Caki2 (cell line): ENCODE results near the gene FCN3. TPM values are rescaled to one million over a fixed set of nuclear protein-coding genes. Genes with fewer than 3 reads are reported as not detected.
A peak's percentile ranks its signal among the peaks of the same experiment; 100 is the strongest.

ENCODE experiments used
- DNase-seq: peaks from one replicate; pipeline ENCODE4 v3.0.0-alpha.2; 2015; ENCODE audit warnings: low read depth
- in situ Hi-C: cut with HindIII; loops from 2 replicates; pipeline ENCODE4 v1.10.0; 2016; ENCODE audit warnings: low sequenced_read_pairs, low pct_unique_long_range_greater_than_20kb, mixed read lengths
- total RNA-seq: library from RNA; depleted of rRNA; stranded (reverse); fragments of >200 nt; shearing (Covaris generic); gene quantifications from 2 replicates; pipeline ENCODE4 v1.2.3, GENCODE V29; 2014; ENCODE audit warnings: low replicate concordance

The FCN3 gene
- total RNA-seq, 1 experiment from 2014 or later, result not detected

- DNase-seq, result no peak
- in situ Hi-C loops, result no loop called here
Observed at GRCh38 chr1:27364696-27365371, 9.8 kb downstream of the FCN3 start.

GRCh38 chr1:27363766-27364695 is 10.6 kb downstream of the FCN3 start:
- in situ Hi-C loops, result no loop called here
- no peak for DNase-seq

GRCh38 chr1:27361553-27361952 is 13.1 kb downstream of the FCN3 start:
- in situ Hi-C loops, result no loop called here
- no peak for DNase-seq

- in situ Hi-C loops, result no loop called here
- no peak for DNase-seq
Observed at GRCh38 chr1:27361044-27361402, 13.6 kb downstream of the FCN3 start.

- in situ Hi-C loops, result no loop called here
- DNase-seq, result no peak
Observed at GRCh38 chr1:27360159-27361043, 14.2 kb downstream of the FCN3 start.

DNA sequence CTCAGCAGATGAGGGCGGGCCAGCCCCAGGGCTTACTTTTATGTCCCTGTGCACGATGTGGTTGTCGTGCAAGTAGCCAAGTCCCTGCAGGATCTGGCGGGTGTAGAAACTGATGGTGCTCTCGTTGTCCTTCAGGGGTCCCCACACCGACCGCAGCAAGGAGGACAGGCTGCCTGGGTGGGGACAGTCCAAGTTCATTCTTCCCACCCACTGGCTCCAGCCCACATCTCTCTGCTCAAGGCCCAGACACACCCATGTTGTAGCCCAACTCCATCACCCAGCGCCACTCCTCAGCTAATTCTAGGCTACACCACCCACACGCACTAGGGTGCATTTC is 14.8 kb downstream of the FCN3 start:
- in situ Hi-C loops, result no loop called here

GRCh38 chr1:27358928-27359313 is 15.7 kb downstream of the FCN3 start:
- no peak for DNase-seq
- in situ Hi-C loops, result no loop called here

More for the DNA sequence above, 14.8 kb downstream of the FCN3 start:
- no peak for DNase-seq

GRCh38 chr1:27358038-27358927 is 16.3 kb downstream of the FCN3 start:
- in situ Hi-C loops, result no loop called here
- DNase-seq, result no peak

GRCh38 chr1:27357281-27358037 is 17.2 kb downstream of the FCN3 start:
- in situ Hi-C loops, result no loop called here
- DNase-seq, result peak; percentile 51

DNA sequence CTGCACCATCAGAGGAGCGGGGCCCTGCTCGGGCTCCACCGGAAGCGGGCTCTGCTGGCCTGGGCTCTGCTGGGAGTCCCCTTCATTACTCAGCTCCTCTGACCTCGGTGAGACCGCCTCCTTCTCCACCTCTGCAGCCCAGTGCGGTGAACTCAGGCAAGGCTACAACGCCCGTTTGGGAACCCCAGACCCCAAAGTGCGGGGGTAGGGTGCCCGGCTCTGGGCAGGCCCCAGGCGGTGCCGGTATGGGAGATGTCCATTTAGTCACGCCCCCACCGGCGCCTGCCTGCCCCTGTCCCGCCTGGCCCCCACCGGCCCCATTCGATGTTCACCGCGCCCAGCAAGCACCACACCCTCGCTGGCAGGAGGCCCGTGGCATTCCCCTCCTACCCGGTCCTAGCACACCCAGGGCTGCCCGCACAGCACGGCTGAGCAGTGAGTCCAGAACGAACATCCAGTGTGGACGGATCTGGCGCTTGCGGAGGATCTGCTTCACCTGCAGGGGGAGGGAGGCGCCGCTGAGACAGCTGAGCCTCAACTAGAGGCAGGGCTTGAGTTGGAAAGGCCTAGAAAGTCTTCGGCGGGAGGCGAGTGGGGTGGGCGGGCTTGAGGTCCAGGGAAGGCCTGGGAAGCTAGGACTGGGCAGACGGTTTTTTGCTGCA is 17.9 kb downstream of the FCN3 start:
- in situ Hi-C loops, result no loop called here

GRCh38 chr1:27356277-27356618 is 18.4 kb downstream of the FCN3 start:
- no peak for DNase-seq
- in situ Hi-C loops, result no loop called here

More for the DNA sequence above, 17.9 kb downstream of the FCN3 start:
- DNase-seq, result no peak

DNA sequence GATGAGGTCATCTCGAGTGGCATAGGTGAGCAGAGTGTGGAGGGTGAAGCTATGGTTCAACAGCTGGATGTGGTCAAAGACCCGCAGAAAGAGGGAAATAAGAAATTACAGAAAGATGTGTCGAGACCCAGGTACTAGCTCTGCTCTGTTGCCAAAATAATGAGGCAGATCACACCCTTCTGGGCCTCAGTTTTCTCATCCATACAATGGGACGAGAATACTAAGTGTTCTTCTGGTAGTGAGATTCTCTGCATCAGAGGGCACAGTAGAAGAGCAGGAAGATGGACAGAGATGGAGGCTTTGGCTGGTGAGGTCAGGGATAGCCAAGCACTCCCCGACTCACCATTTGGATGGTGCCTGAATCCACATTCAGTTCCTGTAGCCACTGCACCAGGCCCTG is 18.9 kb downstream of the FCN3 start:
- DNase-seq, result no peak
- in situ Hi-C loops, result no loop called here

DNA sequence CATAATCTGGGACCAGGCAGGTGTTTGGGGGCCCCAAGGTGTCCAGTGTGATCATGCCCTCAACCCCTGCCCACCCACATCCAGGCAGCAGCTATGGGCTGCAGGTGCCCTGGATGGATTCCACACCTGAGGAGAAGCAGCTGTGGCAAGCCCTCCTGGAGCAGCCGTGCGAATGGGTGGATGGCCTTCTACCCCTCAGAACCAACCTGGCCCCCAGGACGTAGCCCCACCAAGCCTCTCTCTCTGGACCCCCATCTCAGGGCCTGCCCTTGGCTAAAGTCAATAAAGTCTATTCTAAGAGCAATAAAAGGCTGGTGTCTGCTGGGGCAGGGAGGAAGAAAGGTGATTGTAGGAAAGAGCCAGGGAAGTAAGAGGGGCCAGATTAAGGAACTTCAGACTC is 21.0 kb downstream of the FCN3 start:
- no peak for DNase-seq
- in situ Hi-C loops, result no loop called here

DNA sequence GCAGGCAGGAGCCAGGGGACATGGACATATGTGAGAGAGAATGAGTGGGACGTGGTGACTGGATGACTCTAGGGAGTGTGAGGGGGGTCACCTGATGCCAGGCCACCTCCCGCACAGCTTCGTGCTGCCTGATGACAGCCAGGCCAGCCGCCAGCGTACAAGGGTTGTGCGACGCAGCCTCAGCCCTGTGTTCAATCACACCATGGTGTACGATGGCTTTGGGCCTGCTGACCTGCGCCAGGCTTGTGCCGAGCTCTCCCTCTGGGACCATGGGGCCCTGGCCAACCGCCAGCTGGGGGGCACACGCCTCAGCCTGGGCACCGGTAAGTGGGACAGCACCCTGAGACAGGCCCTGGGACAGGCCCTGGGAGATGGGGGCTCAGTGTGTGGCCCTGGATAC is 21.5 kb downstream of the FCN3 start:
- no peak for DNase-seq
- in situ Hi-C loops, result no loop called here

- DNase-seq, result no peak
- in situ Hi-C loops, result no loop called here
Observed at GRCh38 chr1:27351541-27352107, 23.0 kb downstream of the FCN3 start.

DNA sequence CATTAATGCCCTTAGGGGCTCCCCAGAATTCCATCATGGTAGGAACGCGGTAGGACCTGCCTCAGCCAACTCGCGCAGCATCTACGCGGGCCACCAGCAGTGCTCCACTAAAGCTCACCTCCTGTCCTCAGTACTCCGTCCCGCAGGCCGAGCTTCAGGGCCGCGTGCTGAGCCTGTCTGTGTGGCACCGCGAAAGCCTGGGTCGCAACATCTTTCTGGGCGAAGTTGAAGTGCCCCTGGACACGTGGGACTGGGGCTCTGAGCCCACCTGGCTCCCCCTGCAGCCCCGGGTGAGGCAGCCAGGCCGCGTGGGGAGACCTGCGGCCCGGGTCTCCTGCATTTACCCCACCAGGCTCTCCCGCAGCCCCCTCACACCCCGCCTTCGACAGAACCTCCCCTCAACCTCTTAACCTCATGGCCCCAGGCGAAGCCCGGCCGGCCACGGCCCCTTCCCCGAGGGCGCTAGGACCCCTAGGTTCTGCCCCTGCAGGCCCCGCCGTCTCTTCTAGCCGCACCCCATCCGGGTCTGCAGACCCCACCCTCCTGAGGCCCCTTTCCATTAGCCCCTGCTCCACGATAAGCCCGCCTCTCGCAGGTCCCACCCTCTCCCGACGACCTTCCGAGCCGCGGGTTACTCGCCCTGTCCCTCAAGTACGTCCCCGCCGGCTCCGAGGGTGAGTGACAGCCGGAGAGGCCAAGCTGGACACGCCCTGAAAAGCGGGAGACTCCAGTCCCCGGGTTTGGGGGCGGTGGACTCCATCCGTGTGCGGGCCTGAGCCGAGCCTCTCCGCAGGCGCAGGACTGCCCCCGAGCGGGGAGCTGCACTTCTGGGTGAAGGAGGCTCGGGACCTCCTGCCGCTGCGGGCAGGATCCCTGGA is 23.7 kb downstream of the FCN3 start:
- in situ Hi-C loops, result no loop called here
- no peak for DNase-seq
